NCI-H1092 (cell line): ENCODE data around the gene EXOC2.

Experiments used
- DNase-seq: peaks from one replicate; lab custom pipeline; 2025; lab: John Stamatoyannopoulos, UW

EXOC2 gene, protein sequence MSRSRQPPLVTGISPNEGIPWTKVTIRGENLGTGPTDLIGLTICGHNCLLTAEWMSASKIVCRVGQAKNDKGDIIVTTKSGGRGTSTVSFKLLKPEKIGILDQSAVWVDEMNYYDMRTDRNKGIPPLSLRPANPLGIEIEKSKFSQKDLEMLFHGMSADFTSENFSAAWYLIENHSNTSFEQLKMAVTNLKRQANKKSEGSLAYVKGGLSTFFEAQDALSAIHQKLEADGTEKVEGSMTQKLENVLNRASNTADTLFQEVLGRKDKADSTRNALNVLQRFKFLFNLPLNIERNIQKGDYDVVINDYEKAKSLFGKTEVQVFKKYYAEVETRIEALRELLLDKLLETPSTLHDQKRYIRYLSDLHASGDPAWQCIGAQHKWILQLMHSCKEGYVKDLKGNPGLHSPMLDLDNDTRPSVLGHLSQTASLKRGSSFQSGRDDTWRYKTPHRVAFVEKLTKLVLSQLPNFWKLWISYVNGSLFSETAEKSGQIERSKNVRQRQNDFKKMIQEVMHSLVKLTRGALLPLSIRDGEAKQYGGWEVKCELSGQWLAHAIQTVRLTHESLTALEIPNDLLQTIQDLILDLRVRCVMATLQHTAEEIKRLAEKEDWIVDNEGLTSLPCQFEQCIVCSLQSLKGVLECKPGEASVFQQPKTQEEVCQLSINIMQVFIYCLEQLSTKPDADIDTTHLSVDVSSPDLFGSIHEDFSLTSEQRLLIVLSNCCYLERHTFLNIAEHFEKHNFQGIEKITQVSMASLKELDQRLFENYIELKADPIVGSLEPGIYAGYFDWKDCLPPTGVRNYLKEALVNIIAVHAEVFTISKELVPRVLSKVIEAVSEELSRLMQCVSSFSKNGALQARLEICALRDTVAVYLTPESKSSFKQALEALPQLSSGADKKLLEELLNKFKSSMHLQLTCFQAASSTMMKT

DNA sequence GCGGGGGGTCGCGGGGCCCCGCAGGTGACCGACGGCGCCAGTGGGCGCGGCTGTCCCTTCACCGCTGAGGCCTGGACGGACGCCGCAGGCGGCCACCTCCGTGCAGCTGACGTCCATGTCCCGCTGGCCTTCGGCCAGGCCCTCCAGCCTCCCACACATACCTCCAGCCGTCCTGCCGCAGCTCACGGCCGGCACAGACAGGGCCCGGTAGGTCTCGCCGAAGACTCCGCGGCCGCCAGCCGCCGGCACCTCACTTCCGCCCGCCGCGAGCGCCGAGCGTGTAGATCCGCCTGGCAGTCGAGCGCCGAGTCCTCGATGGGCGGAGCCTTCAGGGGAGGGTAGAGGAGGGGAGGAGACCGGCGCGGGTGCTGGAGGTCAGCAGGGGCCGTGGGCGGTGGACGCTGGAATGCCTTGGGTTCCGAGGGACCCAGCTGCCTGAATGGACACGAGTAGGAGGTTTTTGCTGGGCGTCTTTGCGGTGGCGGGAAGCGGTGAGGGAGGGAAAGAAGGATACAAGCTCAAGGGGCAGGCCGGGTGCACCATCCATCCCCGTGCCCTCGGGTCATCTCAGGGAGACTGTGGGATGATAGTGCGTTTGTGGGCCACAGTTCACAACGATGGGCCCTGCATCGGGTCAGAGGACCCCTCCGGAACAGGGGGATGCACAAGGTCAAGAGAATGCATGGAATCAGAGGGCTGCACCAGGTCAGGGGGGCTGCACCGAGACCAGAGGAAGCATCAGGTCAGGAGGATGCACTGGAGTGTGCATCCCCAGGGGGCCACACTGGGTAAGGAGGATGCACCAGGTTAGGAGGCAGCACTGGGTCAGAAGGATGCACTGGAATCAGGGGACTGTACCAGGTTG is at the start of gene EXOC2:
Gene EXOC2 (minus strand): TSS at position 282 of the 865 bp plus-strand sequence. CDS start 55,321 bp downstream, outside the sequence.
- no peak for DNase-seq

DNA sequence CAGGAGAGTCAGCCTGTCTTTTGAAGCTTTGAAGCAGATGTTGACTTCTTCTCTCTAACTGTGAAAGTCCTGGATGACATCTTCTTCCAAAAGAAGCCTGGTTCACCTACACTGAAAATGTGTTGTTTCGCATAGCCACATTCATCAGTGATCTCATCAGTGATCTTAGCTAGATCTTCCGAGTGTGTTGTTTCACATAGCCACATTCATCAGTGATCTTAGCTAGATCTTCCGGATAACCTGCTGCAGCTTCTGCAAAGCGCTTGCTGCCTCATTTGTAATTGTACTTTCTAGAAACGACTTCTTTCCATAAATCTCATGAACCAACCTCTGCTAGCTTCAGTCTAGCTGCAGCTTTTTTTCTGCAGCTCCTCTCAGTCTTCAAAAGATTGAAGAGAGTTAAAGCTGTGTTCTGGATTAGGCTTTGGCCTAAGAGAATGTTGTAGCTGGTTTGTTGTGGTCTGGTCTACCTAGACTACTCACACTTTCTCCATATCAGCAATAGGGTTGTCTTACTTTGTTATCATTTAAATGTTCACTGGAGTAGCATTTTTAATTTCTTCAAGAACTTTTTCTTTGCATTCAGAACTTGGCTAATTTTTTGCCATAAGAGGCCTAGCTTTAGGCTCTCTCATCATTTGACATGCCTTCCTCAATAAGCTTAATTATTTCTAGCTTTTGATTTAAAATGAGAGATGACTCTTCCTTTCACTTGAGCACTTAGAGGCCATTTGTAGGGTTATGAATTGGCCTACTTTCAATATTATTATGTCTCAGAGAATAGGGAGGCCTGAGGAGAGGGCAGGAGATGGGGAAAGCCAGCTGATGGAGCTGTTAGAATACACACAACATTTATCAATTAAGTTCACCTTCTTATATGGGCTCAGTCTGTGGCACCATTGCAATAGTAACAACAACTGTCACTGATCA is 48.7 kb upstream of the EXOC2 start:
- no peak for DNase-seq

DNA sequence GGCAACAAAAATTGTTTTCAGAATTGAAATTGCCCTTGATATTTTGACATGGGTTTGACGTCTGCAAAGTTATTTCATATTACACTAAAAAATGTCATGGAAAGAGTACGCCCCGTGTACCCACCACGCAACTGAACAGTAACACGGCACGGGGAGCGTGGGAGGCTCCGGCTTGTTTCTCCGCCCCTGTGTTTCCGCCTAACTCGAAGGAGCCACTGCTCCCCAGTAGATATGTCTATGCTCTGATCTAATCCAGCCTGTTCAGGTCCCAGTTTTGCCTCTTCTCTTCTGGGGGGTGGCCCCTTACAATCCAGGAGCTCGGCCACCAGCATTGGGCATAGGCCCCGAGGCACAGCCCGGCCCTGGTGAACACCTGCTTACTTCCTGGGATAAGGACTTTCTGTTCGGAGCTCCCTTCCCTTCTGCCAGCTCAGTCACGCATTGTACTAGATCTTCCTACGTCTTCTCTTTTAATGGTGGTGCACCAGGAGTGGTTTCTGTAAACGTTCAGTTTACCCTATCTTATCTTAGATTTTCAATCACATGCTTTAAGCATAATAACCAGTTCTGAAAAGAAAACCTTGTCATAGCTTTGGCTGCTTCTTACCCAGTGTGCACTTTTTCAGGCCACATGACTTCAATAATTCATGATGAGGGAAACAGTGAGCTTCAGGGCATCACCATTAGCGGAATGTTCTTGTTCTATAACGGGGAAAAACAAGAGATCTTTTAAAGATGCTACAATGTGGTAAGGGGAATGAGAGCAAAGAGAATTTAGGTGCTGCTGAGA is 43.9 kb upstream of the EXOC2 start:
- DNase-seq = no peak

DNA sequence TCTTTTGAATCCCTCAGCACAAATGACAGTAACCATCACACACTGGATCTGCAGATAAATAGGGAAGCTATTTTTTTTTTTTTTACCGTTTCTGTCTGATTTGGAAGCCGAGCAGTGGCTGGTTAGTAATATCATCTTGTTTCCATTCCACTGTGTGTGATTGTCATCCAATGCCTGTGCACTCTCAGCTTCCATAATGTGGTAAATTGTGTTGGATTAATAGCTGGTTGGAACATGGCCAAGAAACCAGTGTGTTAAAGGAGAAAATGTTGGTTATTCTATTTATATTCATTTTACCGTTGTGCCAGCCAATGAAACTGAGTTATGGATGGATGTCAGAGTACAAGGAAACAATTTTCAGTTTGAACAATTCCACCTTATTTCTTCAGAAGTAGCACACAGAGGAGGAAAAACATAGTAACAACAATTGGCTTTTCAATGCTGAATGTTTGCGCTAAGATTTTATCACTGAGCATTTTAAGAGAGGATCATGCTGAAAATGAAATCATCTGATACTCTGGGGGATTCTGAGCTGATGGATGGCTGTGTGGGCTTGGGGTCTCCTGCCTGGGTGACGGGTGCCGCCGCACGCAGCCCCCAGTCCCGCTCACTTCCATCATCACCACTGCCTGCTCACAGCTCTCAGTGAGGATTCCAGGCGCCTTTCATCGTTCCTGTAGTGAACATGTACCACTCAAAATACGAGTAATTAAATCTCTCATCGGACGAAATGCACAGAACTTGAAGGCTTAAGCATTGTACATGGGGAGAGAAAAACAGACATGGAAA is 40.7 kb upstream of the EXOC2 start:
- DNase-seq = no peak

DNA sequence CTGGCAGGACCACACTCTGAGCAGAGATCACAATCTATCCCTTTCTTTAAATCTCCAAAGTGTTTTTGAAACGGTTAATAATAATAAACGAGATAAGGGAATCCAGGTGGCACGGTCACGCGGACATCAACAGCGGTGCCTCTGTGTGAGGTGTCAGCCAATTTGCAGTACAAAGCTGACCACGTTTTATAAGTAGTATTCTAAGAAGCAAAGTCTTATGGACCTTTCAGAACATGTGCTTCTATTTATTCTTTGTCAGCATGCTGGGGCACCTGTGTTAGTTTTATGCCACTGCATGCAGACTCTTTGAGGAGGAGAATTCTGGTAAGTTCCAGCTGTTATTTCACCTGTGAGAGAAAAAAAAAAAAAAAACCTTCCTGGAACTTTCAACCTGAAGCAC is 39.0 kb upstream of the EXOC2 start:
- DNase-seq = no peak

DNA sequence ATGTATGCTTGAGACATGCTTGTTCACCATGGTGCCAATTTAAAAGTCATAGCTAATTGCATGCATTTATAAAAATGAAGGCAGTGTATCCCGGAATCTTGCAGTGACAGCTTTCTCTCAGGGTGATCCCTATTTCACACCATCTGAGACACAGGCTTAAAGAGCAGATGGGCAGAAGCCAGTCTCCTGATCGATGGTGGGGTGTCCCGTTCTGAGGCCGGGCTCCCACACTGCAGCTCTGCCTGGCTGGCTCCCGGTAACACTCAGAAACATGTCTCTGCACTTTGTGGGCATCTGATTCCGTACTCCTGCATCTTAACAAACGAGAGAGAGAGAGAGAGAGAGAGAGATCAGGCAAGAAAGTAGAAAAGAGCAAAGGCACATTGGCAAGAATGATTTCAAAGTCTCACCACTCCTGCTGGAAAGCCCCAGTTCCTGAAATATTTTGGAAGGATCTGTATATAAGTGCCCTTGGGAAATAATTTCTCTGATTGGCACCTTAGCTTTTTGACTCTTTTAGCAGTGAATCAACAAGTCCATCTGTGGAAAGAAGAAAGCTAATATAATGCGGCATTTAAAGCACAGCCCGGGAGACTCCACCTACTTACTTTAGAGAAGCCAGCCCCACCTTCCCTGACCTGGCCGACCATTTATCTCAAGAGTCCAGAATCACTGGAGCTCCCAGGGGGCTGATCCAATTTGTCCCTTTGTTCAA is 36.8 kb upstream of the EXOC2 start:
- no peak for DNase-seq

DNA sequence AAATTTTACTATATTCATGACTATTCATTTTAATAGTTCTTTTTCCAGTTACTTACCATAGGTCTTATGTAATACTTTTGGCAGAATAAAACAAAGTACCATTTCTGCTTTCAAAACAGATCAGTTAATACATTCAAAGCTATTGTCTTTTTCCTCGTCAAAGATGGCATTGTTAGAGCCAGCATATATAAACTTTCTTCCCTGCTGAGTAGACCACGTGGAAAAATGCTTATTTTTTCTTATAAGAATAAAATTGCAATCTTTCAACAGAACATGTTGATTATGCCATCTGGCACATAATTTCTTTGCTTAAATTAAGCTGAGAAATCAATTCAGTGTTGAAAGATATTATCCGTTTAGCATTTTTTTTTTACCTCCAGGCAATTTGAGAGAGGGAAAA is 34.9 kb upstream of the EXOC2 start:
- no peak for DNase-seq

DNA sequence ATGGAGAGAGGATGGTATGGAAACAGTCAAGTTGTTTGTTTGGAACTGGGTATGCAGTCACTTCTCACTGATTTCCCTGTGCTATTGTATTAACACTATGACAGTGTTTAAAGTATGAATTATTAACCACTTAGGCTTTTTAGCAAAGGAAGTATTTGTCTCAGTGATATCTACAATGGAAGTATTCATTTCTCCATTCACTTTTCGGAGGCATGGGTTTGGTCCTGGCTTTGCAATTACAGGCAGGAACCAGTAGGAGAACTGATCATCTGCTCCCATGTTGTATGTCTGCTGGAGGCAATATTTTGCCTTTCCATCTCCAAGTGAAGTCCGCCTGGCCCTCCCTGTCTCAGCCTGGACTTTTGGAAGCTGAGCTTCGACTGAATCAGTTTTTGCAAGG is 30.6 kb upstream of the EXOC2 start:
- DNase-seq = no peak

DNA sequence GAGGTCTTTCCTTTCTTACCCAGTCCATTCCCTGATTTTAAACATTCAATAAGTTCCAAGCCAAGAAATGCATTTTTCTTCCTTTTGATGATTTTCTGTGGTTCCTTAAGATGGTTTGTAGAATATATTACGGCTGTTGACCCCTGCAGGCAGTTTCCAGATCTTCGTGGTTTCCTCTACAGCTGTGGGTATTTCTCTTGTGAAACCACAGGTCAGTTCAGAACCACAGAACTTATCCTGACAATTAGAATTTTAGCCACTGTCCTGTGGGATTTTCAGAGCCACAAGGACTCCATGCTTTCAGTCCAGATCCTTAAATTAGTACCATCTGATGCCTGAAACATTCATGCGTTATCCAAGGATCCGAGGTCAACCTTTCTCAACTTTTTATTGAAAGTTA is 29.7 kb upstream of the EXOC2 start:
- DNase-seq = no peak

DNA sequence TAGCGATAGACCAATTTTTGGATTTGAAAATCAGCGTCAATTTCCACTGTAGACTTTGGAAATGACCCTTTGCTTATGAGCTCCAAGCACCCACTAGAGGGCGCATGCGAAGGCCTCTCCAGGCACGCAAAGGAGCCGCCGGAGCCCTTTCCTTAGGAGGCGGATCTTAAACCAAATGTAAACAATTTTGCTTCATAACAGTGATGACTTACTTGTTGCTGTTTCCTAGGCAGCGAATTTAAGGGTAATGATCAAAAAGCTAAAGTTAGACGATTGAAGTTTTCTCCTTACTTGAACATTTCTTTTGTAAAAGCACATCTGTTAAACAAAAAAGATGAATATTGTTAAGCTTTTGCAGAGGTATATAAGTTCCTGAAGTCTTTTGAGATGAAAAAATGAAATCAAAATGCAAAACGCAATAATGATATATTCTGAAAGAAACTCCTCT is 29.2 kb upstream of the EXOC2 start:
- DNase-seq = no peak

DNA sequence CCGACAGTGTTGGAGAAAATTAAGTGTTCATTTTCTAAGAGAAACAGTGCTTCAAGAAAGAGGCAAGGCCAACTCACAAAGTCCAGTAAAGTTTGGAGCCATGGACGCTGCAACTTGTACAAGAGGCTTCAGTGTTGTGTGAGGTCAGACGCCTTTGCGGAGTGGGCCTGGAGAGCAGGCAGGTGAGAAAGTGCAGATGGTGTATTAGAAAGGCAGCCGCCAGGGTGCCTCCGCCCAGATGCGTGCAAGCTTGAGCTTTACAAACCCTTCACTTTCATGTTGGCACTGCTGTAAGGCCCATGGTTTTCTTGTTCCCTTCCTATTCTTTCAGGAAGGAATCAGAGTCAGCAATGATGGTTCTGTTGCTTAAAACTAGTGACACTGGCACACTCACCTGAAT is 25.4 kb upstream of the EXOC2 start:
- DNase-seq = no peak

DNA sequence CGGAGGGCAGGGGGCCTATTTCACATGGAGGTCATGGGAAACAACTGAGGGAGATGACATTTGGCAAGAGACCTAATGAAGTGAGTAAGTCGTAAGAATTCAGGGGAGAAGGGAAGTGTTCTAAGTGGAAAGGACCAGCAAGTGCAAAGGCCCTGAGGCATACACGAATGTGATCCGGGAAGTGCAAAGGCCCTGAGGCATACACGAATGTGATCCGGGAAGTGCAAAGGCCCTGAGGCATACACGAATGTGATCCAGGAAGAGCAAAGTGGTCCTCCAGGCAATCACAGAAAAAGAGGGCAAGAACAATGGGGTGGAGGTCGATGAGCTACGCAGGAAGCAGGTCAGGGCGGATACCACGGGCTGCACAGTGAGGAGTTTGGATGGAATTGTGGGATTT is 24.2 kb upstream of the EXOC2 start:
- no peak for DNase-seq

DNA sequence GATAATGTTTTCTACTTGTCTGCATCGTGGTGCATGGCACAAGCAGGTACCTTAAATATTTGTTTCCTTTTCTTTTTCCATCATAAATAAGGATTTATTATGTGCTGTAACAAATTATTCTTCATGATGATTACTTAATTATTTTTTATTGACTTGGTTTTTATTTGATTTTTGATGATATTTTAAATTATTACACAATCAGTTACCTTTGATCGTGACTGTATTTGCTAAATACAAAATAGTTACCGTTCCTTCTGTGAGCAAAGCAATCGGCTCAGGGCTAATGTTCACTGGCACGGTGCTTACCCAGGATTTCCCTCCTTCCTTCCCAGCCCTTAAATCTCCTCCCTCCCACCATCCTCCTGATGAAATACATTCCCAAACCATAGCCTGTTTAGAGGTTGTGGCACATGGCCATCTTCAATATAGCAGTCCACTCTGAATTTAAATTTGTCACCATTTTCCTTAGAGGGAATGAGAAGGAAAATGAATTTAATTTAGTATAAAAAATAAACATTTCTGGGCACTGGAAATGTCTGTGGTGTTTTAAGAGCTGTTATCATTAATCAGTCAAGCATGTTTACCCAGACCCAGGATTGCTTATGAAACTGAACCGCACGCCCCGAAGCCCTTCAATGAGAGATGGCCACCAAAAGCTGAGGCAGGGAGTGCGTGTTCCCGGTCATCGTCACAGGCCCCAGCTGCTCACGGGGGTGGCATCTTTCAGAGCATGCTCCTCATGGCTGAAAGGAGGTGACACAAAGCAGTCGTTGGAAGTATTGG is 23.0 kb upstream of the EXOC2 start:
- DNase-seq = peak; percentile 20

DNA sequence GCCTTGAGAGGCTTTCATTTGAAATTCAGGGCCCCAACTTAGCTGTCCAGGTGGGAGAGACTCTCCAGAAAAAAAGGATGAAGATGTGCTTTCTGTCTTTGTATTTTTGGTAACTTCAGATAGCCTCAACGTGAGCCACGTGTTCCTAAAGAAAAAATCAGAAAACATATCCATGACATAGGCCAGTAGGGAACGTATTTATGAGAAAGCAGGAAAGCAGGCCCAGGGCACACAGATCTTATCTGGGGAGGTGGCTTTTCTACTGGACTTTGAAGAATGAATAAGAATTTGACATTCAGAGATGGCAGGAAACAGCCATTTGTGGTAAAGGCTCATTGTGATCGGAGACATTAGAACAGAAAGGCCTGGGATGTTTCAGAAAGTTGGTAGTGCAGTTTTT is 21.2 kb upstream of the EXOC2 start:
- no peak for DNase-seq

DNA sequence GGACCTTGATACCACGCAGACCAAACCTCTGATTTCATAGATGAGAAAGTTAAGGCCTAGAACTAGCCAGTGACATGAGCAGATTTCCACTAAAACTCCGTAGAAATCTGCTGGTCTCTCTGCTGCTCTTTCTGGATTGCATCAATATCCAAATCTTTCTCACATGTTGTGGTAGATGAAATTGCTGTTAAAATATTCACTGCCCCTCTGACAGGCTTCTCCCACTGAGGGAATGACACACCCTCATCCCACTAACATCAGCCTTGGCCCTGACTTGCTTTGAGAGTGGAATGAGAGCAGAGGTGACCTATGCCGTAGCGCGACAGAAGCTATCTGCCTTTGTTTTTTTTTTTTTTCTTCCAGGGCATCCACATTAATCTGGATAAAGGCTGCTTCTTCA is 20.4 kb upstream of the EXOC2 start:
- DNase-seq = no peak

DNA sequence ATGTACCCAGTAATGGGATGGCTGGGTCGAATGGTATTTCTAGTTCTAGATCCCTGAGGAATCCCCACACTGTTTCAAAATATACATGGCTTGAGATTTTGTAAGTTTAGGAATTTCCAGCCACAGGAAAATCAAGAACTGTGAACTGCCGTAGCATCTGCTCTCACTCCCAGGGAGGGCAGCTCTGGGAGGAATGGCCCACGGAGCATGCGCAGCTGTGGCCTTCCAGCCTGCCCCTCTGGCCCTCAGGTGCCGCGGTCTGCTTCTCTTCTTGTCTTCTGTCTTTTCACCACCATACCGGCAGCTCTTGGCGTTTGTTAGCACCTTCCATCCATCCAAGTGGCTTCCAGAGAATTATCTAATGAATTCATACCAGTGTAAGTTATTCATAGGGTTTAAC is 19.9 kb upstream of the EXOC2 start:
- no peak for DNase-seq

DNA sequence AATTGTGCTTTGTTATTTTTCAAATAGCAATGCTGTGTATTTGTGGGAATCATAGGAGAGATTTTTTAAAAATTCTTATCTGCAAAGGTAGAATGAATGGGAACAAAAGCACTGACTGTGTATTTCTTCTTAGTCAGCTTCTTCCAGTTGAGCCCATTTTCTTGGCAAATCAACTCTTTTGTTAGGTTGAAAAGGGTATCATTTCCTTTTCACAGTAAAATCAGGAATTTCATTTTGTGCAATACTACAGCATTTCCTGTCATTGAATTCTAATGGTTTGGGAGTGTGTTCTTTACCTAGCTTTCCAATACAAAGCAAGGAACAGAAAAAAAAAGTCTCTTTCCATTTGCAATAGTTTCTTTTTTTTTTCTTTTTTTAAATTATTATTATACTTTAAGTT is 19.0 kb upstream of the EXOC2 start:
- DNase-seq = no peak
